WTC11 (cell line): ENCODE data around the gene ELOB. TPM values are rescaled to one million over a fixed set of nuclear protein-coding genes. Genes with fewer than 3 reads are reported as not detected.

ENCODE experiments used
- ATAC-seq: fragments of 200-7000 bp; cut with Tn5 transposase; 2 replicates; pipeline ENCODE4 v1.10.0; 2021; ENCODE audit warnings: mild to moderate bottlenecking, moderate library complexity
- CTCF ChIA-PET: fragments of 300-600 bp; sonication (Branson Sonifier 250); formaldehyde crosslinking; loops from one replicate; lab custom pipeline; 2021; ENCODE audit warnings: antibody characterized with exemption; lab: Charles Lee
- POLR2A ChIA-PET: fragments of 350-600 bp; sonication (Branson Sonifier 250); formaldehyde crosslinking; loops from one replicate; lab custom pipeline; 2021; ENCODE audit warnings: antibody characterized with exemption; lab: Charles Lee
- DNase-seq: peaks from one replicate; pipeline ENCODE4 v3.0.0; 2021; ENCODE audit warnings: low spot score
- H3K27ac Mint-ChIP-seq: 2 replicates; pipeline ENCODE4 v1.8.0; 2021; ENCODE audit warnings: mixed read lengths
- H3K27me3 Mint-ChIP-seq: 2 replicates; pipeline ENCODE4 v1.8.0; 2021; ENCODE audit warnings: low read depth, mild to moderate bottlenecking, moderate library complexity, mixed read lengths
- H3K36me3 Mint-ChIP-seq: 2 replicates; pipeline ENCODE4 v1.8.0; 2021; ENCODE audit warnings: mixed read lengths
- H3K4me1 Mint-ChIP-seq: 2 replicates; pipeline ENCODE4 v1.8.0; 2022; ENCODE audit warnings: mixed read lengths
- H3K4me3 Mint-ChIP-seq: 2 replicates; pipeline ENCODE4 v1.8.0; 2021; ENCODE audit warnings: mild to moderate bottlenecking, moderate library complexity, mixed read lengths
- H3K9me3 Mint-ChIP-seq: 2 replicates; pipeline ENCODE4 v1.8.0; 2021; ENCODE audit warnings: mixed read lengths
- CREB1 ChIP-seq: sonication (generic); formaldehyde crosslinking; IDR thresholded peaks from 2 replicates; pipeline ENCODE4 v1.8.0; 2023; ENCODE audit warnings: mild to moderate bottlenecking, missing genetic modification reagents
- FOXJ3 ChIP-seq: sonication (generic); formaldehyde crosslinking; IDR thresholded peaks from 2 replicates; pipeline ENCODE4 v1.9.0; 2021; ENCODE audit warnings: missing genetic modification reagents, mild to moderate bottlenecking, borderline replicate concordance
- IRF2 ChIP-seq: sonication (generic); formaldehyde crosslinking; IDR thresholded peaks from 2 replicates; pipeline ENCODE4 v1.8.0; 2022; ENCODE audit warnings: low read depth, missing genetic modification reagents, borderline replicate concordance
- JAZF1 ChIP-seq: fragments of 250-450 bp; sonication (Bioruptor Pico); IDR thresholded peaks from 2 replicates; pipeline ENCODE4 v1.9.0; 2021; ENCODE audit warnings: moderate library complexity, mild to moderate bottlenecking, inconsistent platforms
- JUN ChIP-seq: sonication (generic); formaldehyde crosslinking; IDR thresholded peaks from 2 replicates; pipeline ENCODE4 v1.8.0; 2023; ENCODE audit warnings: mild to moderate bottlenecking, missing genetic modification reagents
- KAT7 ChIP-seq: sonication (generic); formaldehyde crosslinking; IDR thresholded peaks from 2 replicates; pipeline ENCODE4 v1.8.1; 2023; ENCODE audit warnings: missing genetic modification reagents, mild to moderate bottlenecking, borderline replicate concordance
- MLX ChIP-seq: sonication (generic); formaldehyde crosslinking; IDR thresholded peaks from 2 replicates; pipeline ENCODE4 v1.8.1; 2023; ENCODE audit warnings: mild to moderate bottlenecking, missing genetic modification reagents, moderate library complexity
- MXD4 ChIP-seq: fragments of 250-450 bp; sonication (Bioruptor Pico); IDR thresholded peaks from 2 replicates; pipeline ENCODE4 v1.8.0; 2021; ENCODE audit warnings: mild to moderate bottlenecking, moderate library complexity, borderline replicate concordance
- NFATC4 ChIP-seq: fragments of 250-450 bp; sonication (Bioruptor Pico); IDR thresholded peaks from 2 replicates; pipeline ENCODE4 v1.9.0; 2021; ENCODE audit warnings: mild to moderate bottlenecking
- NR2C2 ChIP-seq: sonication (generic); formaldehyde crosslinking; IDR thresholded peaks from 2 replicates; pipeline ENCODE4 v1.8.0; 2022; ENCODE audit warnings: mild to moderate bottlenecking, missing genetic modification reagents
- NR3C1 ChIP-seq: sonication (generic); formaldehyde crosslinking; conservative IDR thresholded peaks from 2 replicates; pipeline ENCODE4 v1.8.1; 2023; ENCODE audit warnings: low read depth, mild to moderate bottlenecking, missing genetic modification reagents
- PRRX2 ChIP-seq: fragments of 250-450 bp; sonication (Bioruptor Pico); IDR thresholded peaks from 2 replicates; pipeline ENCODE4 v1.8.0; 2021; ENCODE audit warnings: mild to moderate bottlenecking
- SMAD3 ChIP-seq: sonication (generic); formaldehyde crosslinking; IDR thresholded peaks from 2 replicates; pipeline ENCODE4 v1.8.0; 2022; ENCODE audit warnings: missing genetic modification reagents, mild to moderate bottlenecking, borderline replicate concordance
- TP53 ChIP-seq: sonication (generic); formaldehyde crosslinking; IDR thresholded peaks from 2 replicates; pipeline ENCODE4 v1.8.1; 2023; ENCODE audit warnings: mild to moderate bottlenecking, missing genetic modification reagents
- ZNF532 ChIP-seq: fragments of 250-450 bp; sonication (Bioruptor Pico); IDR thresholded peaks from 2 replicates; pipeline ENCODE4 v1.9.0; 2021; ENCODE audit warnings: mild to moderate bottlenecking, borderline replicate concordance
- ZNF671 ChIP-seq: fragments of 250-450 bp; sonication (Bioruptor Pico); IDR thresholded peaks from 2 replicates; pipeline ENCODE4 v1.8.0; 2021; ENCODE audit warnings: mild to moderate bottlenecking
- total RNA-seq: library from RNA; stranded (reverse); gene quantifications from 3 replicates; pipeline ENCODE4 v1.2.3, GENCODE V29; 2021
- TF ChIP-seq, protein P1 (sequence below): sonication (generic); formaldehyde crosslinking; IDR thresholded peaks from 2 replicates; pipeline ENCODE4 v1.8.1; 2023; ENCODE audit warnings: mild to moderate bottlenecking, missing genetic modification reagents
- TF ChIP-seq, protein P2 (sequence below): sonication (generic); formaldehyde crosslinking; IDR thresholded peaks from 2 replicates; pipeline ENCODE4 v1.8.1; 2023; ENCODE audit warnings: mild to moderate bottlenecking, missing genetic modification reagents, borderline replicate concordance

Gene ELOB
- total RNA-seq, 1 experiment from 2014 or later = 252 TPM

DNA sequence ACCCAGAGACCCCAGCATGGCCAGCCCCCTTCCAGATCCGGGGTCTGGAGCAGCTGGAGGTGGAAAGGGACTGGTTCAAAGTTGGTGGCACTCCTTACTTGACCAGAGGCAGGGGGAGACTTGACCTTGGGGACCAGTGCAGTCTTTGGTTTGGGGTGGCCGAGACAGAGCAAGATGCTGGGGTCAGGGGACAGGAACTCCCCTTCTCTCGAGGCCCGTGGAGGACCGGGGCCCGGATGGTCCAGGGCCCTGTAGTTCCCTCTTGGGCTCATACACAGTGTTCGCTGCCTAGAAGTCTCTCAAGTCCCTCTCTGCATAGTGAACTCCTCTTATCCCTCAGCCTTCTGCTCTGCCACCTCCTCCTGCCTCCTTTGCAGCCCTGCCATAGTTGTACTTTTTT lies 10.9 kb upstream of the ELOB start:
- no peaks in the 10 kb centered on the region for H3K36me3 Mint-ChIP-seq
- peaks cover 45% of the 10 kb centered on the region for H3K27me3 Mint-ChIP-seq
- no peak overlapping the region for H3K4me3 Mint-ChIP-seq
- H3K27ac Mint-ChIP-seq = no peak overlapping the region
- TF ChIP-seq NR2C2 (CRISPR knock-in tag) = no peak
- TF ChIP-seq MLX (CRISPR knock-in tag) = no peak
- TF ChIP-seq NR3C1 (CRISPR knock-in tag) = no peak
- no peak for TF ChIP-seq IRF2
- TF ChIP-seq NFATC4 = no peak
- no peak for TF ChIP-seq SMAD3
- no peak for TF ChIP-seq PRRX2
- TF ChIP-seq FOXJ3 (CRISPR knock-in tag) = no peak
- TF ChIP-seq KAT7 (CRISPR knock-in tag) = no peak
- no peak for TF ChIP-seq MXD4 (CRISPR knock-in tag)
- no peak for TF ChIP-seq JAZF1 (CRISPR knock-in tag)
- no peak for TF ChIP-seq ZNF671
- TF ChIP-seq ZNF532 = no peak
- TF ChIP-seq, protein P1, sequence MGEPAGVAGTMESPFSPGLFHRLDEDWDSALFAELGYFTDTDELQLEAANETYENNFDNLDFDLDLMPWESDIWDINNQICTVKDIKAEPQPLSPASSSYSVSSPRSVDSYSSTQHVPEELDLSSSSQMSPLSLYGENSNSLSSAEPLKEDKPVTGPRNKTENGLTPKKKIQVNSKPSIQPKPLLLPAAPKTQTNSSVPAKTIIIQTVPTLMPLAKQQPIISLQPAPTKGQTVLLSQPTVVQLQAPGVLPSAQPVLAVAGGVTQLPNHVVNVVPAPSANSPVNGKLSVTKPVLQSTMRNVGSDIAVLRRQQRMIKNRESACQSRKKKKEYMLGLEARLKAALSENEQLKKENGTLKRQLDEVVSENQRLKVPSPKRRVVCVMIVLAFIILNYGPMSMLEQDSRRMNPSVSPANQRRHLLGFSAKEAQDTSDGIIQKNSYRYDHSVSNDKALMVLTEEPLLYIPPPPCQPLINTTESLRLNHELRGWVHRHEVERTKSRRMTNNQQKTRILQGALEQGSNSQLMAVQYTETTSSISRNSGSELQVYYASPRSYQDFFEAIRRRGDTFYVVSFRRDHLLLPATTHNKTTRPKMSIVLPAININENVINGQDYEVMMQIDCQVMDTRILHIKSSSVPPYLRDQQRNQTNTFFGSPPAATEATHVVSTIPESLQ (CRISPR knock-in tag) = no peak
- no peak for TF ChIP-seq CREB1
- TF ChIP-seq, protein P2, sequence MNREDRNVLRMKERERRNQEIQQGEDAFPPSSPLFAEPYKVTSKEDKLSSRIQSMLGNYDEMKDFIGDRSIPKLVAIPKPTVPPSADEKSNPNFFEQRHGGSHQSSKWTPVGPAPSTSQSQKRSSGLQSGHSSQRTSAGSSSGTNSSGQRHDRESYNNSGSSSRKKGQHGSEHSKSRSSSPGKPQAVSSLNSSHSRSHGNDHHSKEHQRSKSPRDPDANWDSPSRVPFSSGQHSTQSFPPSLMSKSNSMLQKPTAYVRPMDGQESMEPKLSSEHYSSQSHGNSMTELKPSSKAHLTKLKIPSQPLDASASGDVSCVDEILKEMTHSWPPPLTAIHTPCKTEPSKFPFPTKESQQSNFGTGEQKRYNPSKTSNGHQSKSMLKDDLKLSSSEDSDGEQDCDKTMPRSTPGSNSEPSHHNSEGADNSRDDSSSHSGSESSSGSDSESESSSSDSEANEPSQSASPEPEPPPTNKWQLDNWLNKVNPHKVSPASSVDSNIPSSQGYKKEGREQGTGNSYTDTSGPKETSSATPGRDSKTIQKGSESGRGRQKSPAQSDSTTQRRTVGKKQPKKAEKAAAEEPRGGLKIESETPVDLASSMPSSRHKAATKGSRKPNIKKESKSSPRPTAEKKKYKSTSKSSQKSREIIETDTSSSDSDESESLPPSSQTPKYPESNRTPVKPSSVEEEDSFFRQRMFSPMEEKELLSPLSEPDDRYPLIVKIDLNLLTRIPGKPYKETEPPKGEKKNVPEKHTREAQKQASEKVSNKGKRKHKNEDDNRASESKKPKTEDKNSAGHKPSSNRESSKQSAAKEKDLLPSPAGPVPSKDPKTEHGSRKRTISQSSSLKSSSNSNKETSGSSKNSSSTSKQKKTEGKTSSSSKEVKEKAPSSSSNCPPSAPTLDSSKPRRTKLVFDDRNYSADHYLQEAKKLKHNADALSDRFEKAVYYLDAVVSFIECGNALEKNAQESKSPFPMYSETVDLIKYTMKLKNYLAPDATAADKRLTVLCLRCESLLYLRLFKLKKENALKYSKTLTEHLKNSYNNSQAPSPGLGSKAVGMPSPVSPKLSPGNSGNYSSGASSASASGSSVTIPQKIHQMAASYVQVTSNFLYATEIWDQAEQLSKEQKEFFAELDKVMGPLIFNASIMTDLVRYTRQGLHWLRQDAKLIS (CRISPR knock-in tag) = no peak
- no peak for TF ChIP-seq JUN (CRISPR knock-in tag)
- no peak for TF ChIP-seq TP53 (CRISPR knock-in tag)
- H3K9me3 Mint-ChIP-seq = no peaks in the 10 kb centered on the region
- ATAC-seq (no peak), DNase-seq (no peak)
- peaks cover 4% of the 10 kb centered on the region for H3K4me1 Mint-ChIP-seq
- ChIA-PET CTCF (interaction anchor here (1.2 to 1.8 kb wide), 2 partner anchors 10 to 36 kb away, joined by 4 to 7 read pairs; partner anchors contain the start of gene PRSS41), POLR2A (no interaction called here)
